Mucosa of descending colon (tissue), 3 donors: ENCODE results near the gene CCDC146. TPM values are rescaled to one million over a fixed set of nuclear protein-coding genes. Genes with fewer than 3 reads are reported as not detected.

Experiments used
- ATAC-seq: fragments of 200-7000 bp; cut with Tn5 transposase; one replicate; pipeline ENCODE4 v1.9.1; 2020; ENCODE audit warnings: mild to moderate bottlenecking, moderate library complexity
- DNase-seq, 3 donors: peaks; one replicate each; pipeline ENCODE4 v3.0.0-alpha.2; 2020
- H3K36me3 ChIP-seq: fragments of 200-600 bp; one replicate; pipeline ENCODE4 v1.8.0; 2021; ENCODE audit warnings: low read depth, mild to moderate bottlenecking
- H3K4me1 ChIP-seq: fragments of 200-600 bp; one replicate; pipeline ENCODE4 v1.8.0; 2021; ENCODE audit warnings: low read depth, mild to moderate bottlenecking
- H3K4me3 ChIP-seq: fragments of 200-600 bp; one replicate; pipeline ENCODE4 v1.8.0; 2021; ENCODE audit warnings: mild to moderate bottlenecking
- H3K9me3 ChIP-seq: fragments of 200-600 bp; one replicate; pipeline ENCODE4 v1.8.0; 2021; ENCODE audit warnings: mild to moderate bottlenecking
- CTCF ChIP-seq: fragments of 200-600 bp; IDR thresholded peaks from one replicate; pipeline ENCODE4 v1.8.0; 2022; ENCODE audit warnings: antibody characterized with exemption, mild to moderate bottlenecking
- intact Hi-C, 2 donors: fragments of 100-400 bp; cut with DNase I in 1 of 2; cut with micrococcal nuclease in 1 of 2; formaldehyde crosslinking; loops; one replicate each; pipeline versions ENCODE4 v1.11.0 to v1.11.1; 2022; cut with DNase I, micrococcal nuclease
- total RNA-seq, 3 donors: library from RNA; stranded (reverse); fragmentation: NEBNext Ultra II Directional in 2 of 3; extraction: Animal tissue kit (Norgen Biotek cat#: 25700) in 2 of 3; gene quantifications; one replicate each; pipeline versions ENCODE4 v1.2.1 to v1.2.4, GENCODE V29; 2021 to 2023
- donor health status: DM: no; HTN: no; CAD: no; lungs with moderate emphysema.
- donor health status: DM: no; HTN: no; CAD: no.
- donor health status: DM: no; HTN: yes; CAD: no.

The CCDC146 gene
- total RNA-seq, 3 donors from 2014 or later, result 7.5 to 20.5 (median 13.3) TPM

GRCh38 chr7:77337456-77337990 lies 215.1 kb downstream of the CCDC146 start:
- Histone ChIP-seq H3K9me3 (no peaks in the 10 kb centered on the region), H3K36me3 (no peaks in the 10 kb centered on the region), H3K4me3 (no peak overlapping the region), H3K4me1 (peaks cover 9% of the 10 kb centered on the region)
- no peak for TF ChIP-seq CTCF
- intact Hi-C loops, result no loop called here
- ATAC-seq (no peak), DNase-seq (no peak)

GRCh38 chr7:77338260-77338659 lies 215.8 kb downstream of the CCDC146 start:
- TF ChIP-seq CTCF, result no peak
- ATAC-seq, result peak; percentile 11
- Histone ChIP-seq H3K4me1 (peaks cover 9% of the 10 kb centered on the region), H3K4me3 (no peak overlapping the region), H3K36me3 (no peaks in the 10 kb centered on the region), H3K9me3 (no peaks in the 10 kb centered on the region)
- intact Hi-C loops, result no loop called here
- DNase-seq, result no peak

GRCh38 chr7:77338883-77339629 lies 216.6 kb downstream of the CCDC146 start:
- peak; percentile 54 for ATAC-seq
- peaks cover 9% of the 10 kb centered on the region for H3K4me1 ChIP-seq
- no peaks in the 10 kb centered on the region for H3K36me3 ChIP-seq
- no peak overlapping the region for H3K4me3 ChIP-seq
- no peak for TF ChIP-seq CTCF
- intact Hi-C loops, result no loop called here
- no peaks in the 10 kb centered on the region for H3K9me3 ChIP-seq
- no peak for DNase-seq

- no peaks in the 10 kb centered on the region for H3K36me3 ChIP-seq
- no peak for TF ChIP-seq CTCF
- H3K4me1 ChIP-seq, result peaks cover 9% of the 10 kb centered on the region
- intact Hi-C loops, result no loop called here
- peak; percentile 86 for ATAC-seq
- no peaks in the 10 kb centered on the region for H3K9me3 ChIP-seq
- DNase-seq, result no peak
- no peak overlapping the region for H3K4me3 ChIP-seq
Measured at GRCh38 chr7:77339726-77340125, 217.3 kb downstream of the CCDC146 start.

Other genes starting within 250 kb of the CCDC146 start
- not detected for gene SPDYE17, start 90.3 kb upstream of the CCDC146 start, total RNA-seq
- 1 to 10 TPM in 1 of 3 donors, under 1 TPM in 2; 0.60 to 1.2 (median 0.76) TPM for gene SPDYE18, start 60.1 kb upstream of the CCDC146 start, total RNA-seq
- gene FGL2, start 77.2 kb downstream of the CCDC146 start, total RNA-seq, result 10 to 100 TPM; 21.3 to 66.3 (median 60.2) TPM